ENCODE data around the gene SRD5A3. TPM values are rescaled to one million over a fixed set of nuclear protein-coding genes. Genes with fewer than 3 reads are reported as not detected.

SRD5A3 gene
- total RNA-seq, 1 donor from 2014 or later = 19.6 TPM

DNA sequence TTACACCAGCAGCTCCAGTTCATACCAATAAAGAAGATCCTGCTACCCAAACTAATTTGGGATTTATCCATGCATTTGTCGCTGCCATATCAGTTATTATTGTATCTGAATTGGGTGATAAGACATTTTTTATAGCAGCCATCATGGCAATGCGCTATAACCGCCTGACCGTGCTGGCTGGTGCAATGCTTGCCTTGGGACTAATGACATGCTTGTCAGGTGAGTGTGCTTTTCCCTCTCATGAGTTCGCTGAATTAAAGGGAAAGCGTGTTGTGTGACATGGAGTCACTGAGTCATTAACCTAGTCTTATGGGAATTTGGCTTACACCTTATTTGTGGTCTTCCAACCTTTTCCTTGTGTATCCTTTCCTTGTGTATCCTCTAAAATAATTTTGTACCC, 65.6 kb downstream of the SRD5A3 start:
- intact Hi-C loops (cut with DNase I) = no loop called here
- ATAC-seq = no peak
- peaks cover 65% of the 10 kb centered on the region for H3K36me3 ChIP-seq
- no peaks in the 10 kb centered on the region for H3K9me3 ChIP-seq
- H3K4me1 ChIP-seq = peaks cover 19% of the 10 kb centered on the region
- H3K27ac ChIP-seq = no peak overlapping the region
- DNase-seq = no peak
- H3K27me3 ChIP-seq = no peaks in the 10 kb centered on the region
- H3K4me3 ChIP-seq = no peak overlapping the region
- TF ChIP-seq, protein P1, sequence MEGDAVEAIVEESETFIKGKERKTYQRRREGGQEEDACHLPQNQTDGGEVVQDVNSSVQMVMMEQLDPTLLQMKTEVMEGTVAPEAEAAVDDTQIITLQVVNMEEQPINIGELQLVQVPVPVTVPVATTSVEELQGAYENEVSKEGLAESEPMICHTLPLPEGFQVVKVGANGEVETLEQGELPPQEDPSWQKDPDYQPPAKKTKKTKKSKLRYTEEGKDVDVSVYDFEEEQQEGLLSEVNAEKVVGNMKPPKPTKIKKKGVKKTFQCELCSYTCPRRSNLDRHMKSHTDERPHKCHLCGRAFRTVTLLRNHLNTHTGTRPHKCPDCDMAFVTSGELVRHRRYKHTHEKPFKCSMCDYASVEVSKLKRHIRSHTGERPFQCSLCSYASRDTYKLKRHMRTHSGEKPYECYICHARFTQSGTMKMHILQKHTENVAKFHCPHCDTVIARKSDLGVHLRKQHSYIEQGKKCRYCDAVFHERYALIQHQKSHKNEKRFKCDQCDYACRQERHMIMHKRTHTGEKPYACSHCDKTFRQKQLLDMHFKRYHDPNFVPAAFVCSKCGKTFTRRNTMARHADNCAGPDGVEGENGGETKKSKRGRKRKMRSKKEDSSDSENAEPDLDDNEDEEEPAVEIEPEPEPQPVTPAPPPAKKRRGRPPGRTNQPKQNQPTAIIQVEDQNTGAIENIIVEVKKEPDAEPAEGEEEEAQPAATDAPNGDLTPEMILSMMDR (IDR thresholded peaks at IDR 0.05) = no peak

DNA sequence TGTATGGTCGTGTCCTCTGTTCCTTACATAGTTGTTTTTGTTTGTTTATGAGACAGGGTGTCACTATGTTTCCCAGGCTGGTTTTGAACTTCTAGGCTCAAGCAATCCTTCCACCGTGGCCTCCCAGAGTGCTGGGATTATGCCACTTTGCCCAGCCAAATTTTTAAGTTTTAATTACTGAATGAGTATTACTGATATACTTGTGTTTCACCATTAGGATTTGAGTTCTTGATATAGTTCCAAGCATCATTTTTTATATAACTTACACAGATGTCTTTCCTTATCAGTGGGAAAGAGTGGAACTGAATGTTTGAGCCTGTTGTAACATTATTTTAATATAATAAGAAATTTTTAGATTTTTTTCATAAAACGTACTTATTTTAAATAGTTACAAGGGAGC, 70.1 kb downstream of the SRD5A3 start:
- no peak overlapping the region for H3K27ac ChIP-seq
- no peaks in the 10 kb centered on the region for H3K4me1 ChIP-seq
- no peak for DNase-seq
- no peaks in the 10 kb centered on the region for H3K9me3 ChIP-seq
- TF ChIP-seq, protein P1 (IDR thresholded peaks at IDR 0.05) = no peak
- no peak for ATAC-seq
- H3K4me3 ChIP-seq = no peak overlapping the region
- peaks cover 89% of the 10 kb centered on the region for H3K36me3 ChIP-seq
- H3K27me3 ChIP-seq = no peaks in the 10 kb centered on the region
- intact Hi-C loops (cut with DNase I) = no loop called here

Other genes starting within 250 kb of the SRD5A3 start
- gene KDR, start 220.6 kb upstream of the SRD5A3 start, total RNA-seq = 48.6 TPM
- gene TMEM165, start 49.7 kb downstream of the SRD5A3 start, total RNA-seq = 141 TPM
- gene CLOCK, start 200.7 kb downstream of the SRD5A3 start, total RNA-seq = 24.2 TPM
- not detected for gene PDCL2, start 246.0 kb downstream of the SRD5A3 start, total RNA-seq

Data from upper lobe of right lung (tissue), 1 donor.